Measurements from ENCODE around the gene RPL27.

- TF ChIP-seq, protein P1, sequence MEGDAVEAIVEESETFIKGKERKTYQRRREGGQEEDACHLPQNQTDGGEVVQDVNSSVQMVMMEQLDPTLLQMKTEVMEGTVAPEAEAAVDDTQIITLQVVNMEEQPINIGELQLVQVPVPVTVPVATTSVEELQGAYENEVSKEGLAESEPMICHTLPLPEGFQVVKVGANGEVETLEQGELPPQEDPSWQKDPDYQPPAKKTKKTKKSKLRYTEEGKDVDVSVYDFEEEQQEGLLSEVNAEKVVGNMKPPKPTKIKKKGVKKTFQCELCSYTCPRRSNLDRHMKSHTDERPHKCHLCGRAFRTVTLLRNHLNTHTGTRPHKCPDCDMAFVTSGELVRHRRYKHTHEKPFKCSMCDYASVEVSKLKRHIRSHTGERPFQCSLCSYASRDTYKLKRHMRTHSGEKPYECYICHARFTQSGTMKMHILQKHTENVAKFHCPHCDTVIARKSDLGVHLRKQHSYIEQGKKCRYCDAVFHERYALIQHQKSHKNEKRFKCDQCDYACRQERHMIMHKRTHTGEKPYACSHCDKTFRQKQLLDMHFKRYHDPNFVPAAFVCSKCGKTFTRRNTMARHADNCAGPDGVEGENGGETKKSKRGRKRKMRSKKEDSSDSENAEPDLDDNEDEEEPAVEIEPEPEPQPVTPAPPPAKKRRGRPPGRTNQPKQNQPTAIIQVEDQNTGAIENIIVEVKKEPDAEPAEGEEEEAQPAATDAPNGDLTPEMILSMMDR (IDR thresholded peaks at IDR 0.05; ENCODE audit: low read depth, low read length): no peak
- TF ChIP-seq, protein P2, sequence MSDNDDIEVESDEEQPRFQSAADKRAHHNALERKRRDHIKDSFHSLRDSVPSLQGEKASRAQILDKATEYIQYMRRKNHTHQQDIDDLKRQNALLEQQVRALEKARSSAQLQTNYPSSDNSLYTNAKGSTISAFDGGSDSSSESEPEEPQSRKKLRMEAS (IDR thresholded peaks at IDR 0.05; ENCODE audit: low read depth, low read length): no peak
Measured at GRCh38 chr17:43026595-43026994, 28.4 kb downstream of the RPL27 start.
